ENCODE data around the gene PGM2L1.

- TF ChIP-seq CTCF (IDR thresholded peaks at IDR 0.05) = no peak
- no peak for TF ChIP-seq EZH2 (IDR thresholded peaks at IDR 0.05)
These were observed 45.0 kb upstream of the PGM2L1 start for GRCh38 chr11:74443071-74443864.

Data from neural progenitor cell (in vitro differentiated cells).